ENCODE measurements around the gene PHACTR1. TPM values are rescaled to one million over a fixed set of nuclear protein-coding genes. Genes with fewer than 3 reads are reported as not detected.

The PHACTR1 gene
- total and polyA plus RNA-seq, 9 of the 15 experiments (the other 6 are each of a cell fraction or from before 2014, with no cell fraction given): 11.5 to 32.6 (median 22.0) TPM

DNA sequence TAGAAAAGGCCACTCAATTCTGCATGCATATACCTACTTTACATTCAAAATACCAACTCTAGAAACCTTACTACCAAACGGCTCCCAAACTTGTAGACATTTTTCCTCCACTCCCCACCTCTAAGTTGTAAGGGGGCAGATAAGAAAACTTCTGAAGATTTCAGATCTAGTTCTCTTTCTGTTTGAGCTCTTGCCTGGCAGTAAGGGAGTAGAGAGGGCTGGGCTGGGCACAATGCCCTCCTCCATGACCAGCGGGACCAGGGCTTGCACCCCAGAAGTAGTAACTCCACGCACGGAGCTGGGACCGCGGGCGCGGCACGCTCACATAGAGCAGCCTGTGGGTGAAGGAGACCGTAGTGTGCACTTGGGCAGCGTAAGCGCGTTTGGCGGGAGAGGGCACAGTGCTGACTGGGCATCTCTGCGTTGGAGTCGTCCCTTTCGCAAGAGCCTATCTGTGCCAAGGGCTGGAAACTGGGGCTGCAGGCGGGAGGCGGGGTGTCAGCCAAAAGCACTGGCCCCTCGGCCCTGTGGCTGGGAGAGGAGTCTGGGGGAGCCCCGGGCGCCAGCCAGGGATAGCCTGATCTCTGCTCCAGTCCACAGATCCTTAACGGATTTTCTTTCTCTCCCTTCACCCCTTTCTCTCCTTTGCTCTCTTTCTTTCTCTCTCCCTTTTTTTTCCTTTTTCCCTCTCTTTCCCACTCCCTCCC, 32.4 kb downstream of the PHACTR1 start:
- ATAC-seq: no peak
- FAIRE-seq: no peak
- intact Hi-C loops (cut with micrococcal nuclease): no loop called here
- TF ChIP-seq SMAD2 (IDR thresholded peaks at IDR 0.05; ENCODE audit: low read depth, low read length) (no peak), BCLAF1 (IDR thresholded peaks at IDR 0.05; ENCODE audit: borderline replicate concordance in 1 of 2, control insufficient read depth in 1 of 2, low read depth in 2 of 2, low read length in 1 of 2) (no peak), POLR2B (IDR thresholded peaks at IDR 0.05; ENCODE audit: low read depth, partially characterized antibody) (no peak), NEUROD1 (IDR thresholded peaks at IDR 0.05; ENCODE audit: borderline replicate concordance, low read depth, low read length, partially characterized antibody) (no peak), NCOA6 (IDR thresholded peaks at IDR 0.05) (no peak), ZNF592 (IDR thresholded peaks at IDR 0.05) (no peak), KLF13 (tag; IDR thresholded peaks at IDR 0.05; ENCODE audit: borderline replicate concordance, low read depth) (no peak), TAF1 (IDR thresholded peaks at IDR 0.05; ENCODE audit: control insufficient read depth, extremely low read depth, insufficient read depth, low read length, severe bottlenecking) (no peak), ZNF175 (CRISPR knock-in tag; IDR thresholded peaks at IDR 0.05; ENCODE audit: low read depth) (no peak), ZNF324 (CRISPR knock-in tag; IDR thresholded peaks at IDR 0.05) (no peak), RBM25 (IDR thresholded peaks at IDR 0.05; ENCODE audit: low read depth, low read length, severe bottlenecking) (no peak), GTF2F1 (IDR thresholded peaks at IDR 0.05; ENCODE audit: low read depth, low read length) (no peak), TAL1 (IDR thresholded peaks at IDR 0.05) (no peak)

More for the DNA sequence above, 32.4 kb downstream of the PHACTR1 start:
- Histone ChIP-seq H3K27me3 (ENCODE audit: control insufficient read depth in 2 of 2, insufficient read depth in 2 of 2, low read length in 2 of 2) (no peaks in the 10 kb centered on the region), H3K9me1 (ENCODE audit: control insufficient read depth, insufficient read depth, low read length) (no peaks in the 10 kb centered on the region), H3K4me1 (replicated peaks in 1 of 2; ENCODE audit: control insufficient read depth in 2 of 2, insufficient read depth in 2 of 2, low read length in 2 of 2) (0 out of 5 replicates have a peak, but pooled peaks cover 0 to 2% of the 10 kb centered on the region in 2 experiments), H3K4me2 (ENCODE audit: insufficient read depth, low read length) (no peak overlapping the region), H3K27ac (ENCODE audit: extremely low read depth, low read depth, low read length) (no peak overlapping the region), H3K9ac (ENCODE audit: insufficient read depth in 1 of 2, low read depth in 2 of 2, low read length in 2 of 2) (no peak overlapping the region), H3K36me3 (ENCODE audit: control insufficient read depth, insufficient read depth, low read length) (no peaks in the 10 kb centered on the region), H3K79me2 (ENCODE audit: control insufficient read depth, insufficient read depth, low read length) (no peaks in the 10 kb centered on the region), H2AFZ (ENCODE audit: low read depth, low read length) (no peak overlapping the region), H4K20me1 (replicated peaks; ENCODE audit: control insufficient read depth, insufficient read depth, low read length) (no peaks in the 10 kb centered on the region), H3K4me3 (no peak overlapping the region), H3K9me3 (replicated peaks; ENCODE audit: control insufficient read depth, insufficient read depth, low read depth, low read length) (no peaks in the 10 kb centered on the region)
- WGBS (ENCODE audit: insufficient coverage, low coverage, missing lambda C conversion rate): 6% methylated on average over 22 of the region's 23 CpGs
- ChIA-PET CTCF (ENCODE audit: low intra/inter-chr PET ratio) (no interaction called here), POLR2A (no interaction called here)
- DNase-seq (ENCODE audit: extremely low read depth in 1 of 4, low spot score in 3 of 4): no peak
- BruUV-seq (replicated peaks): no TSS peak
- in situ Hi-C loops (cut with MboI): no loop called here
